ENCODE results near the gene SLC66A2.

SLC66A2 gene

GRCh38 chr18:79869591-79870300 lies 81.7 kb downstream of the SLC66A2 start:
- Histone ChIP-seq H3K79me2 (ENCODE audit: insufficient read depth, low read length) (no peaks in the 10 kb centered on the region), H3K4me3 (ENCODE audit: insufficient read depth, low read length, poor library complexity, severe bottlenecking) (no peak overlapping the region), H3K4me2 (ENCODE audit: low read depth, low read length, poor library complexity, severe bottlenecking) (no peak overlapping the region), H2AFZ (ENCODE audit: low read depth, low read length, severe bottlenecking) (no peak overlapping the region), H4K20me1 (ENCODE audit: low read depth, low read length) (no peaks in the 10 kb centered on the region), H3K9me3 (ENCODE audit: insufficient read depth, low read length) (no peaks in the 10 kb centered on the region), H3K27ac (ENCODE audit: low read depth, low read length) (no peak overlapping the region), H3K27me3 (ENCODE audit: low read length) (no peaks in the 10 kb centered on the region), H3F3A (ENCODE audit: insufficient read depth) (no peaks in the 10 kb centered on the region), H3K36me3 (ENCODE audit: low read length) (no peaks in the 10 kb centered on the region), H3K9me2 (replicated peaks; ENCODE audit: insufficient read depth, low read length) (no peaks in the 10 kb centered on the region), H3K9ac (ENCODE audit: low read length) (no peak overlapping the region)
- TF ChIP-seq EZH2phosphoT487 (conservative IDR thresholded peaks at IDR 0.05; ENCODE audit: low read length), result no peak
- TF ChIP-seq, protein P1, sequence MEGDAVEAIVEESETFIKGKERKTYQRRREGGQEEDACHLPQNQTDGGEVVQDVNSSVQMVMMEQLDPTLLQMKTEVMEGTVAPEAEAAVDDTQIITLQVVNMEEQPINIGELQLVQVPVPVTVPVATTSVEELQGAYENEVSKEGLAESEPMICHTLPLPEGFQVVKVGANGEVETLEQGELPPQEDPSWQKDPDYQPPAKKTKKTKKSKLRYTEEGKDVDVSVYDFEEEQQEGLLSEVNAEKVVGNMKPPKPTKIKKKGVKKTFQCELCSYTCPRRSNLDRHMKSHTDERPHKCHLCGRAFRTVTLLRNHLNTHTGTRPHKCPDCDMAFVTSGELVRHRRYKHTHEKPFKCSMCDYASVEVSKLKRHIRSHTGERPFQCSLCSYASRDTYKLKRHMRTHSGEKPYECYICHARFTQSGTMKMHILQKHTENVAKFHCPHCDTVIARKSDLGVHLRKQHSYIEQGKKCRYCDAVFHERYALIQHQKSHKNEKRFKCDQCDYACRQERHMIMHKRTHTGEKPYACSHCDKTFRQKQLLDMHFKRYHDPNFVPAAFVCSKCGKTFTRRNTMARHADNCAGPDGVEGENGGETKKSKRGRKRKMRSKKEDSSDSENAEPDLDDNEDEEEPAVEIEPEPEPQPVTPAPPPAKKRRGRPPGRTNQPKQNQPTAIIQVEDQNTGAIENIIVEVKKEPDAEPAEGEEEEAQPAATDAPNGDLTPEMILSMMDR (IDR thresholded peaks at IDR 0.05; ENCODE audit: insufficient read depth, low read length, poor library complexity, severe bottlenecking), result no peak

DNA sequence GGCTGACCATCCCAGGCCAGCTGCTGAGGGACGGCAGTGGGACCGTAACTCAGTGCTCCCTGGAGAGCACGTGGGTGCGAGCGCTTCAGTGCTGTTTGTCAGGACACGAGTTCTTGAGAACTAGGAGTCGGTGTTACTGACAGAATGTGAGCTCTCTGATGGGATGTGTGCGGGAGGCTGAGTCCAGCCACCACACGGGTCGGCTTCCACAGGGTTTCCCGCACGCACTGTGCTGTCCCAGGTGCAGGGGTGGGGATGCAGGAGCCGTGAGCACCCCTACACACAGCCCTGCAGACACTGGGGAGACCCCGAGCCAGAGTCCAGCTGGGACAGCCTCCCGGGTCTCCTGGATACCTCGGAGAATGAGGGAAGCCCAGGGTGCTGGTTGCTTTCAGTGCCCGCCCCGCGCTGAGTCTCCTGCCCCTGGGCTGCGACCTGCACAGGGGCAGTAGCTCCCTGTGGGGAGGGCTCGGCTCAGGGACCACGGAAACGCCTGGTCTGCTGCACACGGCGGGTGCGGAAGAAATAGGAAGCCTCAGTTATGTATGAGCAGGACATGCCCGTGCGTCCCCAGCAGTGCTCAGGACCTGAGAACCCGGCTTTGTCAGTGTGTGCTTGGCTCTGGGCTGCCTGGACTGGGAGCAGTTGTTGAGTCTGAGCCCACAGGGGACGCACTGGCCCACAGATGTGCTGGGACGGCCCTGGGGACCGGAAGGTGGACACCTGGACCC lies 82.5 kb downstream of the SLC66A2 start:
- Histone ChIP-seq H3K79me2 (ENCODE audit: insufficient read depth, low read length) (no peaks in the 10 kb centered on the region), H3K9ac (ENCODE audit: low read length) (no peak overlapping the region), H3K4me3 (ENCODE audit: insufficient read depth, low read length, poor library complexity, severe bottlenecking) (no peak overlapping the region), H3K36me3 (ENCODE audit: low read length) (no peaks in the 10 kb centered on the region), H3K27me3 (ENCODE audit: low read length) (no peaks in the 10 kb centered on the region), H3K4me2 (ENCODE audit: low read depth, low read length, poor library complexity, severe bottlenecking) (no peak overlapping the region), H3K27ac (ENCODE audit: low read depth, low read length) (no peak overlapping the region), H3K9me3 (ENCODE audit: insufficient read depth, low read length) (no peaks in the 10 kb centered on the region), H3F3A (ENCODE audit: insufficient read depth) (no peaks in the 10 kb centered on the region), H3K9me2 (replicated peaks; ENCODE audit: insufficient read depth, low read length) (no peaks in the 10 kb centered on the region), H2AFZ (ENCODE audit: low read depth, low read length, severe bottlenecking) (no peak overlapping the region), H4K20me1 (ENCODE audit: low read depth, low read length) (no peaks in the 10 kb centered on the region)
- TF ChIP-seq, protein P1 (IDR thresholded peaks at IDR 0.05; ENCODE audit: insufficient read depth, low read length, poor library complexity, severe bottlenecking), result no peak
- no peak for TF ChIP-seq EZH2phosphoT487 (conservative IDR thresholded peaks at IDR 0.05; ENCODE audit: low read length)

- H3K27me3 ChIP-seq (ENCODE audit: low read length), result no peaks in the 10 kb centered on the region
- no peak overlapping the region for H3K4me2 ChIP-seq (ENCODE audit: low read depth, low read length, poor library complexity, severe bottlenecking)
- H3K27ac ChIP-seq (ENCODE audit: low read depth, low read length), result no peak overlapping the region
- H3K36me3 ChIP-seq (ENCODE audit: low read length), result no peaks in the 10 kb centered on the region
- no peaks in the 10 kb centered on the region for H3F3A ChIP-seq (ENCODE audit: insufficient read depth)
- H3K9me2 ChIP-seq (replicated peaks; ENCODE audit: insufficient read depth, low read length), result no peaks in the 10 kb centered on the region
- H3K9ac ChIP-seq (ENCODE audit: low read length), result no peak overlapping the region
- H3K9me3 ChIP-seq (ENCODE audit: insufficient read depth, low read length), result no peaks in the 10 kb centered on the region
- no peaks in the 10 kb centered on the region for H4K20me1 ChIP-seq (ENCODE audit: low read depth, low read length)
- H2AFZ ChIP-seq (ENCODE audit: low read depth, low read length, severe bottlenecking), result no peak overlapping the region
- H3K79me2 ChIP-seq (ENCODE audit: insufficient read depth, low read length), result no peaks in the 10 kb centered on the region
- H3K4me3 ChIP-seq (ENCODE audit: insufficient read depth, low read length, poor library complexity, severe bottlenecking), result no peak overlapping the region
- TF ChIP-seq, protein P1 (IDR thresholded peaks at IDR 0.05; ENCODE audit: insufficient read depth, low read length, poor library complexity, severe bottlenecking), result no peak
- TF ChIP-seq EZH2phosphoT487 (conservative IDR thresholded peaks at IDR 0.05; ENCODE audit: low read length), result no peak
These were observed 83.2 kb downstream of the SLC66A2 start for GRCh38 chr18:79868168-79868784.

Measured in SU-DHL-6 (cell line).